A673 (cell line): ENCODE measurements around the gene BACH1. TPM values are rescaled to one million over a fixed set of nuclear protein-coding genes. Genes with fewer than 3 reads are reported as not detected.

Source experiments
- BruUV-seq: library from RNA; stranded (reverse); fragments of 400-500 nt; replicated peaks from 2 replicates; lab custom pipeline; 2021; lab: Mats Ljungman, UMichigan
- CTCF ChIA-PET: fragments of 300-600 bp; sonication (Branson Sonifier 250); formaldehyde crosslinking; loops from one replicate; lab custom pipeline; 2022; ENCODE audit warnings: antibody characterized with exemption; lab: Charles Lee
- POLR2A ChIA-PET: fragments of 300-600 bp; sonication (Branson Sonifier 250); formaldehyde crosslinking; loops from one replicate; lab custom pipeline; 2022; ENCODE audit warnings: antibody characterized with exemption; ENCODE audit not compliant: low non-redundant PET; lab: Charles Lee
- DNase-seq: peaks from one replicate; pipeline ENCODE4 v3.0.0-alpha.2; 2015; ENCODE audit warnings: low spot score
- H3K27ac ChIP-seq: fragments of 200-600 bp; sonication (generic); 2 replicates; pipeline ENCODE4 v1.5.1; 2016; ENCODE audit warnings: mixed run types, low read depth, mild to moderate bottlenecking, mixed read lengths, antibody characterized with exemption, low read length; ENCODE audit not compliant: poor library complexity, severe bottlenecking
- H3K27me3 ChIP-seq: fragments of 200-600 bp; sonication (generic); replicated peaks from 2 replicates; pipeline ENCODE4 v1.6.1; 2017; ENCODE audit warnings: mixed run types, low read depth, mild to moderate bottlenecking, mixed read lengths, antibody characterized with exemption, low read length; ENCODE audit not compliant: insufficient read depth, poor library complexity
- H3K36me3 ChIP-seq: fragments of 200-600 bp; sonication (generic); 2 replicates; pipeline ENCODE4 v1.6.1; 2016; ENCODE audit warnings: mixed run types, mild to moderate bottlenecking, mixed read lengths, antibody characterized with exemption, low read length; ENCODE audit not compliant: insufficient read depth, poor library complexity, severe bottlenecking
- H3K4me1 ChIP-seq: fragments of 200-600 bp; sonication (generic); 2 replicates; pipeline ENCODE4 v1.6.1; 2017; ENCODE audit warnings: mixed run types, mild to moderate bottlenecking, mixed read lengths, antibody characterized with exemption, low read length; ENCODE audit not compliant: insufficient read depth, poor library complexity, severe bottlenecking
- H3K4me3 ChIP-seq: fragments of 200-600 bp; sonication (generic); 2 replicates; pipeline ENCODE4 v1.5.1; 2016; ENCODE audit warnings: low read depth, mixed run types, mild to moderate bottlenecking, mixed read lengths, low read length; ENCODE audit not compliant: poor library complexity, severe bottlenecking
- H3K9me3 ChIP-seq: fragments of 200-600 bp; sonication (generic); 2 replicates; pipeline ENCODE4 v1.6.1; 2016; ENCODE audit warnings: mixed run types, low read depth, mild to moderate bottlenecking, mixed read lengths, antibody characterized with exemption, low read length; ENCODE audit not compliant: poor library complexity, severe bottlenecking
- CTCF ChIP-seq: fragments of 300-800, 200-600 bp; sonication (generic); conservative IDR thresholded peaks from 2 replicates; pipeline ENCODE4 v1.5.1; 2017; ENCODE audit warnings: low read depth, mild to moderate bottlenecking, antibody characterized with exemption, low read length, moderate library complexity, mixed read lengths
- EZH2 ChIP-seq: fragments of 200-600 bp; sonication (generic); IDR thresholded peaks from 2 replicates; pipeline ENCODE4 v1.6.1; 2017; ENCODE audit warnings: borderline replicate concordance, low read depth, mild to moderate bottlenecking, mixed read lengths, antibody characterized with exemption, low read length; ENCODE audit not compliant: poor library complexity, severe bottlenecking
- intact Hi-C: fragments of 100-400 bp; cut with micrococcal nuclease; formaldehyde crosslinking; loops from one replicate; pipeline ENCODE4 v1.10.0; 2022; ENCODE audit not compliant: unreplicated experiment
- total RNA-seq: library from RNA; stranded (reverse); gene quantifications from 2 replicates; pipeline ENCODE4 v1.2.3, GENCODE V29; 2021

Gene BACH1
- total RNA-seq, 1 experiment from 2014 or later = 103 TPM

- H3K4me1 ChIP-seq = peaks cover 18% of the 10 kb centered on the region
- intact Hi-C loops = no loop called here
Measured at GRCh38 chr21:29333406-29333805, 34.7 kb downstream of the BACH1 start.

DNA sequence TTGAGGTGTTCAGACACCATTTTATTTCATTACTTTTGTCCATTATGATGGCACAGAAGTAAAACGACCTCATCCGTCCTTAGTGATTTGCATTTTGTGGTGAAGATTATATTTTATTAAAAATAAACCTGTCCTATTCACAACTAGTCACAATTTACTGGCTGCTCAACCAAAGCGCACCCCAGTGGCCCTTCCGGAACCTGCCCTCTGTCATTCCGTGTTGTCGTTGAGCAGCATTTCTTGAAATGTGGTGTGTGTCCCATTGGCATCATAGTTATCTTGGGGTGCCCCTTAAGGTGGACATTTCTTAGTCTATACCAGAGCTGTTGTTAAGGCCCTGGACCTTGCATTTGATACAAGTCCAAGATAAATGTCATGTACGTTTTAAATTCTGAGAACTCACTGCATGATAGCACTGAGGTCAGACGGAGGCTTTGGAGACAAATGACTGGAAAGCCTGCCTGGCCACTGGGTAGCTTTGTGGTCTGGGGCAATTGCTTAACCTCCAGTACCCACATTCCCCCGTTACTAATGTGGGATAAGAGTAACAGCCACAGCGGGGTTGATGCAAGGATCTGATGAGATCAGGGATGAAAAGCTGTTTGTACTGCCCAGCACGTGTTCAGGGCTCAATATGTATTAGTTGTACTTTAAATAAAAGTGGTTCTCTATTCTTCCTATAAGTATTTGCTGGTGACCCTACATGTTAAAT, 36.2 kb downstream of the BACH1 start:
- H3K36me3 ChIP-seq = peaks cover 11% of the 10 kb centered on the region
- H3K4me3 ChIP-seq = no peak overlapping the region
- H3K9me3 ChIP-seq = no peaks in the 10 kb centered on the region
- no peak for TF ChIP-seq EZH2
- 0 out of 2 replicates have a peak, but pooled peaks have one; percentile 17 for TF ChIP-seq CTCF
- ChIA-PET POLR2A (no interaction called here), CTCF (no interaction called here)
- H3K27me3 ChIP-seq = no peaks in the 10 kb centered on the region
- no TSS peak for BruUV-seq
- intact Hi-C loops = no loop called here
- no peak for DNase-seq
- H3K4me1 ChIP-seq = peaks cover 20% of the 10 kb centered on the region
- H3K27ac ChIP-seq = no peak overlapping the region

More at GRCh38 chr21:29333406-29333805, 34.7 kb downstream of the BACH1 start:
- no peak for DNase-seq
- Histone ChIP-seq H3K36me3 (peaks cover 24% of the 10 kb centered on the region), H3K4me3 (no peak overlapping the region), H3K9me3 (no peaks in the 10 kb centered on the region), H3K27ac (no peak overlapping the region), H3K27me3 (no peaks in the 10 kb centered on the region)
- BruUV-seq = no TSS peak
- ChIA-PET POLR2A (no interaction called here), CTCF (no interaction called here)
- no peak for TF ChIP-seq EZH2
- TF ChIP-seq CTCF = no peak

- ChIA-PET CTCF (no interaction called here), POLR2A (no interaction called here)
- TF ChIP-seq CTCF = 0 out of 2 replicates have a peak, but pooled peaks have one; percentile 21
- no peak for TF ChIP-seq EZH2
- H3K36me3 ChIP-seq = peaks cover 10% of the 10 kb centered on the region
- H3K9me3 ChIP-seq = no peaks in the 10 kb centered on the region
- peaks cover 28% of the 10 kb centered on the region for H3K4me1 ChIP-seq
- H3K27me3 ChIP-seq = no peaks in the 10 kb centered on the region
- intact Hi-C loops = no loop called here
- no peak overlapping the region for H3K27ac ChIP-seq
- H3K4me3 ChIP-seq = no peak overlapping the region
- peak; percentile 15 for DNase-seq
- no TSS peak for BruUV-seq
Measured at GRCh38 chr21:29335720-29336119, 37.0 kb downstream of the BACH1 start.
